ENCODE measurements around the gene ZCCHC24. TPM values are rescaled to one million over a fixed set of nuclear protein-coding genes. Genes with fewer than 3 reads are reported as not detected.

The ZCCHC24 gene
- total RNA-seq, 2 experiments from 2014 or later, result 0.67 to 0.85 TPM

DNA sequence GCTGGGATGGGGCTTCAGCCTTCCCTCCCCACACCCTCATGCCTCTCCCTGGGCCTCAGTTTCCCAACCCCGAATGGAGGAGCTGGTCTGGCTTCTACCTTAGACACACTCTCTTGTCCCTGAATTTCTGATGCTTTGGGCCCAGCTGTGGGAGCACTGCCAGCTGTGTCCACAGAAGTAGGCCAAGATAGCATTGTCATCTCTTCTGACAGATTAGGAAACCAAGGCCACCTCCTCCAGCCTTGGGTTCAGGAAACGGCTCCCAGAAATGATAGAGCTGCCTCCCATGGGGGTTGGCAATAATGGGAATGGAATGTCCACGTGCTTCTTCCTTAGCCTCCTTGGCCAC is 96.8 kb downstream of the ZCCHC24 start:
- ChIA-PET POLR2A (interaction anchor here (1.2 to 5.6 kb wide), 6 partner anchors 20 to 839 kb away, joined by 3 to 46 read pairs (median 4); no protein-coding TSS in a partner anchor), CTCF (interaction anchor here (1.1 to 1.7 kb wide), 4 partner anchors 26 to 153 kb away, joined by 3 to 6 read pairs (median 4); partner anchors contain the start of gene ZCCHC24)
- Histone ChIP-seq H3K27ac (ENCODE audit: low read depth in 1 of 2, low read length in 2 of 2) (peak overlapping the region in 1 of 2 donors; percentile 73), H3K9me3 (ENCODE audit: control insufficient read depth in 1 of 2, insufficient read depth in 1 of 2, low read length in 2 of 2) (no peaks in the 10 kb centered on the region), H3K4me3 (ENCODE audit: low read length) (peak overlapping the region; percentile 74), H3K4me1 (ENCODE audit: insufficient read depth, low read length) (peaks cover 61% of the 10 kb centered on the region), H3K27me3 (ENCODE audit: control insufficient read depth in 1 of 2, insufficient read depth in 2 of 2, low read length in 2 of 2) (no peaks in the 10 kb centered on the region), H3K36me3 (ENCODE audit: insufficient read depth, low read length) (peaks cover 48% of the 10 kb centered on the region)
- ATAC-seq (ENCODE audit: poor library complexity) (no peak), DNase-seq (no peak)
- Mint-ChIP-seq H3K4me1 (ENCODE audit: low read depth) (peaks cover 27% of the 10 kb centered on the region), H3K27me3 (no peaks in the 10 kb centered on the region), H3K27ac (peak overlapping the region; percentile 81), H3K9me3 (no peaks in the 10 kb centered on the region), H3K36me3 (ENCODE audit: low read depth) (peaks cover 52% of the 10 kb centered on the region), H3K4me3 (peak overlapping the region; percentile 85)
- intact Hi-C loops (cut with DNase I, micrococcal nuclease), result loop anchor here in 1 of 2 experiments (2.0 to 10.0 kb wide), 5 partner anchors 56 to 1311 kb away; no protein-coding TSS in a partner anchor
- TF ChIP-seq, protein P1, sequence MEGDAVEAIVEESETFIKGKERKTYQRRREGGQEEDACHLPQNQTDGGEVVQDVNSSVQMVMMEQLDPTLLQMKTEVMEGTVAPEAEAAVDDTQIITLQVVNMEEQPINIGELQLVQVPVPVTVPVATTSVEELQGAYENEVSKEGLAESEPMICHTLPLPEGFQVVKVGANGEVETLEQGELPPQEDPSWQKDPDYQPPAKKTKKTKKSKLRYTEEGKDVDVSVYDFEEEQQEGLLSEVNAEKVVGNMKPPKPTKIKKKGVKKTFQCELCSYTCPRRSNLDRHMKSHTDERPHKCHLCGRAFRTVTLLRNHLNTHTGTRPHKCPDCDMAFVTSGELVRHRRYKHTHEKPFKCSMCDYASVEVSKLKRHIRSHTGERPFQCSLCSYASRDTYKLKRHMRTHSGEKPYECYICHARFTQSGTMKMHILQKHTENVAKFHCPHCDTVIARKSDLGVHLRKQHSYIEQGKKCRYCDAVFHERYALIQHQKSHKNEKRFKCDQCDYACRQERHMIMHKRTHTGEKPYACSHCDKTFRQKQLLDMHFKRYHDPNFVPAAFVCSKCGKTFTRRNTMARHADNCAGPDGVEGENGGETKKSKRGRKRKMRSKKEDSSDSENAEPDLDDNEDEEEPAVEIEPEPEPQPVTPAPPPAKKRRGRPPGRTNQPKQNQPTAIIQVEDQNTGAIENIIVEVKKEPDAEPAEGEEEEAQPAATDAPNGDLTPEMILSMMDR (IDR thresholded peaks at IDR 0.05), result no peak

DNA sequence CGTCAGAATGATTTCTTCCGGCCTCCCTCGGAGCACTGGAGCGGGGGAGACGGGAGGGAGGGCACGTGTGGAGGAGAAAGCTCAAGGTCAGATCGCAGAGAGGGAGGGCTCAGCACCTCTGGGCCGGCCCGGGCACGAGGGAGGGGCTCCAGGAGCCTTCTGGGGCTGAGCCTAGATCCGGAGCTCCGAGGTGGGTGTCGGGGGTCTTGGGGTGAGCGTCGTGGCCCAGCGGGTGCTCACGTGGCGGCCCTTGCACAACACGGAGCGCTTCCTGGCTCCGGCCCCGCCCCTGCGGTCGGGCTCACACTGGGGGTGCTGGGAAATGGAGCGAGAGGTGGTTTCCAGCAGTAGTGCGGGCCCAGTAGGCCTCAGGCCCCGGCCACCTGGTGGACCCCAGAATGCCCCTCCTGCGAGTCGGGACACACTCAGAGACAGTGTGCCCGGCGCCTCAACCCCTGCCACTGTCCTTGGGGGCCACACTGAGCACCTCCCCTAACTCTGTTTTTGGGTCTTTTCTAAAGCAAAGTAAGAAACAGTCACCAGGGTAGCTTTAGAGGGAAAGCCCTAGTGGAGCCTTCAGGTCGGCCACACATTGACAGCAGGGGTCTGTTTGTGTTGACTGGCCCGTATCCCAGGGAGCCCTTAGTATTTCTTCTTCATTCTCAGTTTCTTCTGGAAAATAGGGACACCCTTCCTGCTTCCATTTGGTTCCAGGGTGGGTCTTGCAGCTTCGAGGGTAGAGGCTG is 97.4 kb downstream of the ZCCHC24 start:
- Histone ChIP-seq H3K27me3 (ENCODE audit: control insufficient read depth in 1 of 2, insufficient read depth in 2 of 2, low read length in 2 of 2) (no peaks in the 10 kb centered on the region), H3K4me1 (ENCODE audit: insufficient read depth, low read length) (peaks cover 61% of the 10 kb centered on the region), H3K9me3 (ENCODE audit: control insufficient read depth in 1 of 2, insufficient read depth in 1 of 2, low read length in 2 of 2) (no peaks in the 10 kb centered on the region), H3K4me3 (ENCODE audit: low read length) (peak overlapping the region; percentile 74), H3K36me3 (ENCODE audit: insufficient read depth, low read length) (peaks cover 43% of the 10 kb centered on the region), H3K27ac (ENCODE audit: low read depth in 1 of 2, low read length in 2 of 2) (peak overlapping the region; percentile 69 to 73)
- Mint-ChIP-seq H3K4me3 (peak overlapping the region; percentile 85), H3K27me3 (no peaks in the 10 kb centered on the region), H3K9me3 (no peaks in the 10 kb centered on the region), H3K27ac (peak overlapping the region; percentile 81), H3K4me1 (ENCODE audit: low read depth) (peaks cover 27% of the 10 kb centered on the region), H3K36me3 (ENCODE audit: low read depth) (peaks cover 47% of the 10 kb centered on the region)
- DNase-seq, result peak; percentile 49 to 89 (median 64)
- peak; percentile 55 for ATAC-seq (ENCODE audit: poor library complexity)
- POLR2A ChIA-PET, result interaction anchor here (1.0 to 5.6 kb wide), 8 partner anchors 13 to 856 kb away, joined by 3 to 46 read pairs (median 4); no protein-coding TSS in a partner anchor
- CTCF ChIA-PET, result interaction anchor here (1.0 to 1.9 kb wide), 6 partner anchors 25 to 153 kb away, joined by 3 to 6 read pairs (median 4); partner anchors contain the start of gene ZCCHC24
- intact Hi-C loops (cut with DNase I, micrococcal nuclease), result loop anchor here in 1 of 2 experiments (2.0 to 10.0 kb wide), 5 partner anchors 56 to 1311 kb away; no protein-coding TSS in a partner anchor
- TF ChIP-seq, protein P1 (IDR thresholded peaks at IDR 0.05), result no peak

DNA sequence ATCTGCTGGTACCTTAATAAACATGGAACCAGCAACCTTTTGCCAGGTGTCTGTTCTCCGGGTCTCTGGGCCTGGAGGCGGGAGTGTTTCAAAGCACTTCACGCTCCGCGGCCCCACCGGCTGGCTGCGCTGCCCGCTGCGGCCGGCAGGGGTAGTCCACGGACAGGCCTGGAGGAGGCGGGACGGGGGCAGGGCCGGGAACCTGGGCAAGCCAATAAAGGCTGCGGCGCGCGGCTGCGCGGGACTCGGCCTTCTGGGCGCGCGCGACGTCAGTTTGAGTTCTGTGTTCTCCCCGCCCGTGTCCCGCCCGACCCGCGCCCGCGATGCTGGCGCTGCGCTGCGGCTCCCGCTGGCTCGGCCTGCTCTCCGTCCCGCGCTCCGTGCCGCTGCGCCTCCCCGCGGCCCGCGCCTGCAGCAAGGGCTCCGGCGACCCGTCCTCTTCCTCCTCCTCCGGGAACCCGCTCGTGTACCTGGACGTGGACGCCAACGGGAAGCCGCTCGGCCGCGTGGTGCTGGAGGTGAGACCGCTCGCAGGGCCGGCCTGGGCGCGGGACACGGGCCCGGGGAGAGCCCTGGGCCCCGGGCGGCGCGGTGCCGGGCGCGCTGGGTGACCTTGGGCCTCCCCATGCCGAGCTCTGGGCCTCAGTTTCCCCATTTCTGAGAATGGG is 98.1 kb downstream of the ZCCHC24 start, which contains the start of gene PPIF:
Gene PPIF, plus strand, starts transcription at position 244 of the 668 bp plus-strand sequence. Its CDS starts 80 bp downstream, at position 324.
- H3K27ac ChIP-seq (ENCODE audit: low read depth in 1 of 2, low read length in 2 of 2), result peak within 1 kb of the TSS; percentile 69 to 73
- peaks cover 58% of the 10 kb centered on the region for H3K4me1 ChIP-seq (ENCODE audit: insufficient read depth, low read length)
- no peaks in the 10 kb centered on the region for H3K27me3 ChIP-seq (ENCODE audit: control insufficient read depth in 1 of 2, insufficient read depth in 2 of 2, low read length in 2 of 2)
- CTCF ChIA-PET, result interaction anchor here (0.8 to 1.9 kb wide), 5 partner anchors 24 to 97 kb away, joined by 3 to 6 read pairs (median 4); partner anchors contain the start of gene ZCCHC24
- Mint-ChIP-seq H3K4me3 (peak within 1 kb of the TSS; percentile 85), H3K4me1 (ENCODE audit: low read depth) (peaks cover 27% of the 10 kb centered on the region), H3K36me3 (ENCODE audit: low read depth) (peaks cover 40% of the 10 kb centered on the region), H3K27me3 (no peaks in the 10 kb centered on the region), H3K27ac (peak within 1 kb of the TSS; percentile 81), H3K9me3 (no peaks in the 10 kb centered on the region)
- H3K36me3 ChIP-seq (ENCODE audit: insufficient read depth, low read length), result peaks cover 36% of the 10 kb centered on the region
- DNase-seq, result peak; percentile 81 to 96 (median 90)
- peak within 1 kb of the TSS; percentile 74 for H3K4me3 ChIP-seq (ENCODE audit: low read length)
- POLR2A ChIA-PET, result interaction anchor here (1.0 to 5.6 kb wide), 8 partner anchors 13 to 856 kb away, joined by 3 to 46 read pairs (median 4); no protein-coding TSS in a partner anchor
- peak; percentile 93 for ATAC-seq (ENCODE audit: poor library complexity)
- intact Hi-C loops (cut with DNase I, micrococcal nuclease), result loop anchor here in 1 of 2 experiments (5.0 to 10.0 kb wide), 4 partner anchors 55 to 1310 kb away; no protein-coding TSS in a partner anchor
- no peaks in the 10 kb centered on the region for H3K9me3 ChIP-seq (ENCODE audit: control insufficient read depth in 1 of 2, insufficient read depth in 1 of 2, low read length in 2 of 2)
- TF ChIP-seq, protein P1 (IDR thresholded peaks at IDR 0.05), result peak; percentile 92

All from CD4-positive, alpha-beta T cell (primary cell).